Fibroblast of skin of scalp (primary cell): ENCODE data around the gene FAM241B.

Experiments used
- DNase-seq: peaks from one replicate; pipeline ENCODE4 v3.0.0-alpha.2; 2013

The FAM241B gene

GRCh38 chr10:69649786-69650550, 19.9 kb downstream of the FAM241B start:
- no peak for DNase-seq

DNA sequence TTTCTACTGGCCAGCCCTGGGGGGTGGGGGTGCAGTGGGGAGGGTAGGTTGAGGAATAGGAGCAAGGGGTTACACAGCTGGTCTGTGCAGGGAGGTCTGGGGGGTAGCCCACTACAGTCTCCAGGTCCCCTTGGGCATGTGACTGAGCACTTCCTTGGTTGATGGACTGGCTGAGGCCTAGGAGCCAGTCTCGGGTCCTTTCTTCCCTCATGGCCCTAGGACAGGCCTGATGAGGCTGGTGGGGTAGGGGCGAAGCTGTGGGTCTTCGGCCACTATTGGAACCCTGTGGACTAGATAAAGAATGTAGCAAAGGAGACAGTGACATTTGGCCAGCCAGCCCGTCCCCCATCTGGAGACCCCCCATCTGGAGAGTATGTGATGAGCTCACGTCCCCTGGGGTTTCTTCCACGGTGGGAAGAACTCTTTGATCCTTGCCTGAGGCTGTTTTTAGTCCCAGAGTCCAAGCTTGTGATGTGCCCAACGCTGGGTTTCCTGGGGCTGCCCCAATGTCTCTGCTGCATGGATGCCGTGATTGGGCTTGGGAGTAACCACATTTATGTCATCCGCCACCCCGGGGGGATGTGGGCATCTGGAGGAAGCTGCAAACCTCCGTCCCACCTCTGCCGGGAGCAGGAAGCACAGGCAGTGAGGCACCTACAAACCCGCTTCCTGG, 20.7 kb downstream of the FAM241B start:
- DNase-seq: peak; percentile 13

GRCh38 chr10:69651362-69651761, 21.3 kb downstream of the FAM241B start:
- DNase-seq: no peak

DNA sequence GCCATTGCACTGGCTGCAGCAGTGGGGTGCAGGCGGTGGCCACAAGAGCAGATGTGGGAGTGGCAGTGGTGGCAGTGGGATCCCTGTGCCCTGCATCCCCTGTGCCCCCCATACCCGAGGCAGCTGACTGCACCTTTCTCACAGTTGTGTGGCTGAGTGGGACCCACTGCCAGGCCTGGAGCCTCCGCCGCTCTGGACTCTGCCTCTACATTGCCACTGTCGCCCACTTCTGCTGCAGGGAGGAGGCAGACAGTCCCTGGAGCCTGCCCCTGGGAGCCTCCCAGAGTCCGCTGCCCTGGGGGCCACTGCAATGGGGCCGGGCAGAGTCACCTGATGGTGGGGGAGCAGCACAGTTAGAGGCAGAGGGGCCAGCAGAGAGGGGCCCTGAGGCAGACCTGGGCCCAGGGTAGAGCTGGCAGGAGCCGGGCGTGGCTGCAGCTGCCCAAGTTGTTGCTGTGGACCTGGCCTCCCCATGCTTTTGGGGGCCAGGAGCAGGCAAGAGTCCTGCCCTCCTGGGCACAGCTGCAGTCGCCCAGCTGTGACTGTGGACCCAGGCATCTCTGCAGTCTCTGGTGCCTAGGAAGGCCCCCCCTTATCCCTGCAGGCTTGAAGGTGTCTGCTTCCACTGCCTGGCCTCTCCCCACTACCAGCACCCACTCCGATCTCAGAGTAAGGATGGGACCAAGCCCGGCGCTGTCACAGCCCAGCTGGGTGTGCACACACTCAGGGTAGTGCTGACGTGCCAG, 22.2 kb downstream of the FAM241B start:
- DNase-seq: no peak

- DNase-seq: no peak
These were observed 22.8 kb downstream of the FAM241B start for GRCh38 chr10:69652857-69653199.

DNA sequence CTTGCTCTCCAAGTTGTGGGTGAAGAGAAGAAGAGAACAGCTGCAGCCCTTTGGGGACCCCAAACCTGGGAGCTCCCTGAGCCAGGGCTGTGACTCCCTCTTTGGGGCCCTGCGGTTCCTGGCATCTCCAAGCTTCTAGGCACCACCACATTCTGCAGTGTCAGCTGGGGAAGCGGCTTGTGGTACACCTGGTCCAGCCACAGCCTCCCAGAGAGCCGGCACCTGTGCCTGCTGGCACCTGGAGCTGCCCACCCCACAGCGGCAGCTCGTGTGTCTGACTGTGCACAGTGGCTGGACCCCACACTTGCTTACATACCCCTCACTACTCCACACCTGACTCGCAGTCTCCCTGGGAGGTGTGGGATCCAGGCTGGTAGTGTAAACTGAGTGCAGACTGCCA, 23.5 kb downstream of the FAM241B start:
- no peak for DNase-seq

GRCh38 chr10:69655124-69655867, 25.2 kb downstream of the FAM241B start:
- no peak for DNase-seq

- no peak for DNase-seq
These were observed 26.0 kb downstream of the FAM241B start for GRCh38 chr10:69655868-69656555.

- no peak for DNase-seq
These were observed 26.8 kb downstream of the FAM241B start for GRCh38 chr10:69656742-69657269.

GRCh38 chr10:69657430-69657829, 27.4 kb downstream of the FAM241B start:
- no peak for DNase-seq

DNA sequence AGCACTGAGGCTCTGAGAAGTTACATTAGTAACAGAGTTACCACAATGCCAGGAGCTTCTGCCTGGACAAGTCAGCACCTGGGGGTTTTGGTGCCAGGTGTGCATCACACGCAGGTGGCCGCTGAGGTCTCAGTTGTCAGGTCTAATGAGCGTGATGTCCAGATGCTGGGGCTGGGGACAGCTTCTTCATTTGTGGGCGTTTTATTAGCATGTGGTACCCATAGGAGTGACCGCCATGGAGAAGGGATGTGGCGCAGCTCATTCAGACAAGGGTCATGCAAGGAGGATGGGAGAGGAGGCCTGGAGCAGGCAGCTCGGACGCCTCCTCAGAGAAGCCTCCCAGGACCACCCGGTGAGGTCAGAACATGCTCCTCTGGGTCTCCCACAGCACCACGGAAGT, 27.8 kb downstream of the FAM241B start:
- no peak for DNase-seq

DNA sequence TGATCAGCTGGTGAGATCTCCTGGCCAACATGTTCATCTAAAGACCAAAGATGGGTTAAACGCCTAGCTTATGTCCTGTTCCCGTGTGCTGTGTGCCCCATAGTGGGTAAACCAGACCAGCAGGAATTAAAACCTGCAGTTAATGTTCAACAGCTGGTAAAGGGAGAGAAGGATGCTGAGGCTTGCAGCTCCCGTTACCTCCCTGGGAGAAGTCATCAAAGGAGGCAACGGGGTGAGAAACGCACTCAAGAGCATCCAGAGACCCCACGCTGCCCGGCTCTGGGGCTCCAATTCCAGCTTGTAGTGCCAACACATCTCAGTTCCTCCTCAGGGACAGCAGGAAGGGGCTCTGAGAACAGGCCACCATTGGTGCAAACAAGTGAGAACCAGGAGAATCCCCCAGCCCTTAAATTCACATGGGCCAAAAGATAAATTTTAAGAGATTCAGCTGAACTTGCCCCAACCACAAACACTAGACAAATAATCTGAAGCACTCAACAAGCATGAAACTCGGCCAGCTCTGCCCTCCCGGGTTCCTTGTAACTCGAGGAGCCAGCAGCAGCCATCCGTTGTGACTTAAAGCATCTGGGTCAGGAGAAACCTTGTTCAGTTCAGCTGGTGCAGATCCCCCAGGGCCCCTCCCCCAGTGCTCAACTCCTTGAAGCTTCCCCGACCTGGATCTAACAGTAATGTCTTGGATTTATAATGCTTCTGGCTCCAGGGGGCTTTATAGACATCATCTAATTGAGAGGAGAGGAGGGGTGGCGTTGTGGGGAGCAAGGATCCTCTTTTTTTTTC, 29.4 kb downstream of the FAM241B start:
- no peak for DNase-seq

- DNase-seq: no peak
These were observed 30.2 kb downstream of the FAM241B start for GRCh38 chr10:69660296-69660695.

DNA sequence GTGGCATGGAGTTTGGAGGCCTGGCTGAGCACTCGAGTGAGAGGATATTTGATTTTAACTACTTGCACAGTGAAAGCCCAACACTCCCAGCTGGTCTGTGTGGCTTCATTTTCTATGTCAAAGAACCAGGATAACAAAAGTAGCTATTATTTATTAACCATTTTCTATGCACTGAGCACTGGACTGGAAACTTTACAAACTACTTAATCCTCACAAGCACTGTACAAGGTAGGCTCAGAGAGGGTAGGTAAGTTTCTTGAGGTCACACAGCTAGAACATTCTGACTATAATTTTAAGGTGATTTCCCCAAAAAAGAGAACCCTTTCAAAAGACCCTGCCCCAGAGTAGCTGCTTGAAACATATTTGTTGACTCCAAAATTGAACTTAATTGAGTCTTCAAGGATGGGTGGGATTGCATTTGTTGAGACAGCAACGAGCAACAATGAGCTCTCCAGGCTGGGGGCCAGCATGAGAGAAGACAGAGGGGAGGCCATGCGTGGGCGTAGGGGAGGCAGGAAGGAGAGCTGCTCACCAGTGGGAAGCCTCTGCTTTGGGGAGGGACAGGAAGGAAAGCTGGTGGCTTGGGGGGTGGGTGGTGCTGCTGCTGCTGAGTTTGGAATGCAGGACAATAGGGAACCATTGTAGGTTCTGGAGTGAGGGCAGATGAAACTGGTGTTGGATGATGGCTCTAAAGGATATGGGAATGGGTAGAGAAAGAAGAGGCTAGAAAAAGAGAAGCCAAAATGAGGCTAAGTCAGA, 31.5 kb downstream of the FAM241B start:
- no peak for DNase-seq

GRCh38 chr10:69662173-69662877, 32.3 kb downstream of the FAM241B start:
- no peak for DNase-seq

DNA sequence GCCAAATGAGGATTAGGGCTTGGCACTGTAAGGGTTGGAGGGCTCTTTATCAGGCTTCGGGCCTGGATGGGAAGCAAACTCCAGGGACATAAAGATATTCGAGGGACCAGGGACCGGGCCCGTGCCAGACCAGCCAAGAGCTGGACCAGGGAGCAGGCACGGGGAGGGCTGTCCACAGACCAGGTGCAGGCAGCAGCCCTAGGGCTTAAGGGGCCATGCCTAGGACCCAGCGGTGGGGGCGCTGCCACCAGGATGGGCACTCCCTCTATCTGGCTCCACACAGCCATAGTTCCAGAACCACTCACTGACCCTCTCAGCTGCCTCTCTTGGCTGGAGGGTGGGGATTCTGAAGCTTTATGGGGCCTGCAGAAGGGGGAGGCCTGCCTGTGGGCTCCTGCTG, 32.9 kb downstream of the FAM241B start:
- no peak for DNase-seq

- DNase-seq: no peak
These were observed 33.4 kb downstream of the FAM241B start for GRCh38 chr10:69663369-69663947.

GRCh38 chr10:69665474-69666320, 35.6 kb downstream of the FAM241B start:
- no peak for DNase-seq
